ENCODE measurements around the gene ARHGEF7. TPM values are rescaled to one million over a fixed set of nuclear protein-coding genes. Genes with fewer than 3 reads are reported as not detected.

Gene ARHGEF7
- total RNA-seq, 2 experiments from 2014 or later = 39.5 to 51.3 TPM

GRCh38 chr13:111120913-111121312, 5.8 kb downstream of the ARHGEF7 start:
- Histone ChIP-seq H3K4me3 (ENCODE audit: low read depth, low read length, poor library complexity, severe bottlenecking) (no peak overlapping the region), H3K4me1 (ENCODE audit: insufficient read depth, low read length, poor library complexity, severe bottlenecking) (no peaks in the 10 kb centered on the region), H4K20me1 (ENCODE audit: insufficient read depth, low read length) (no peaks in the 10 kb centered on the region), H3K36me3 (ENCODE audit: insufficient read depth, low read length) (no peaks in the 10 kb centered on the region), H3K9me3 (ENCODE audit: low read length) (no peaks in the 10 kb centered on the region), H2AFZ (ENCODE audit: low read length) (no peak overlapping the region), H3K27ac (ENCODE audit: low read depth, low read length, poor library complexity, severe bottlenecking) (no peak overlapping the region), H3K79me2 (ENCODE audit: insufficient read depth, low read depth, low read length) (no peaks in the 10 kb centered on the region), H3K9me2 (ENCODE audit: insufficient read depth, low read length) (no peaks in the 10 kb centered on the region), H3K4me2 (ENCODE audit: low read length) (no peak overlapping the region)
- no TSS peak for BruUV-seq (replicated peaks)
- CTCF ChIA-PET (ENCODE audit: unreplicated experiment) = no interaction called here
- no peak for DNase-seq (ENCODE audit: low spot score)
- POLR2A ChIA-PET = no interaction called here
- TF ChIP-seq CTCF (conservative IDR thresholded peaks at IDR 0.05; ENCODE audit: low read length) (no peak), EZH2phosphoT487 (IDR thresholded peaks at IDR 0.05; ENCODE audit: borderline replicate concordance, low read depth, low read length) (no peak)
- intact Hi-C loops (cut with micrococcal nuclease; ENCODE audit: unreplicated experiment) = no loop called here

GRCh38 chr13:111121506-111121905, 6.4 kb downstream of the ARHGEF7 start:
- no TSS peak for BruUV-seq (replicated peaks)
- TF ChIP-seq CTCF (conservative IDR thresholded peaks at IDR 0.05; ENCODE audit: low read length) (no peak), EZH2phosphoT487 (IDR thresholded peaks at IDR 0.05; ENCODE audit: borderline replicate concordance, low read depth, low read length) (no peak)
- Histone ChIP-seq H3K9me2 (ENCODE audit: insufficient read depth, low read length) (no peaks in the 10 kb centered on the region), H3K4me2 (ENCODE audit: low read length) (no peak overlapping the region), H3K4me1 (ENCODE audit: insufficient read depth, low read length, poor library complexity, severe bottlenecking) (no peaks in the 10 kb centered on the region), H3K79me2 (ENCODE audit: insufficient read depth, low read depth, low read length) (no peaks in the 10 kb centered on the region), H3K4me3 (ENCODE audit: low read depth, low read length, poor library complexity, severe bottlenecking) (no peak overlapping the region), H2AFZ (ENCODE audit: low read length) (no peak overlapping the region), H3K36me3 (ENCODE audit: insufficient read depth, low read length) (no peaks in the 10 kb centered on the region), H3K27ac (ENCODE audit: low read depth, low read length, poor library complexity, severe bottlenecking) (no peak overlapping the region), H4K20me1 (ENCODE audit: insufficient read depth, low read length) (no peaks in the 10 kb centered on the region), H3K9me3 (ENCODE audit: low read length) (no peaks in the 10 kb centered on the region)
- intact Hi-C loops (cut with micrococcal nuclease; ENCODE audit: unreplicated experiment) = no loop called here
- no peak for DNase-seq (ENCODE audit: low spot score)
- ChIA-PET CTCF (ENCODE audit: unreplicated experiment) (no interaction called here), POLR2A (interaction anchor here (0.6 kb wide), 1 partner anchor 1442 kb away, joined by 3 read pairs; no protein-coding TSS in a partner anchor)

GRCh38 chr13:111122056-111122455, 6.9 kb downstream of the ARHGEF7 start:
- Histone ChIP-seq H3K4me1 (ENCODE audit: insufficient read depth, low read length, poor library complexity, severe bottlenecking) (no peaks in the 10 kb centered on the region), H3K9me2 (ENCODE audit: insufficient read depth, low read length) (no peaks in the 10 kb centered on the region), H3K4me2 (ENCODE audit: low read length) (no peak overlapping the region), H4K20me1 (ENCODE audit: insufficient read depth, low read length) (no peaks in the 10 kb centered on the region), H3K4me3 (ENCODE audit: low read depth, low read length, poor library complexity, severe bottlenecking) (no peak overlapping the region), H3K36me3 (ENCODE audit: insufficient read depth, low read length) (no peaks in the 10 kb centered on the region), H3K79me2 (ENCODE audit: insufficient read depth, low read depth, low read length) (no peaks in the 10 kb centered on the region), H3K9me3 (ENCODE audit: low read length) (no peaks in the 10 kb centered on the region), H3K27ac (ENCODE audit: low read depth, low read length, poor library complexity, severe bottlenecking) (no peak overlapping the region), H2AFZ (ENCODE audit: low read length) (no peak overlapping the region)
- no peak for DNase-seq (ENCODE audit: low spot score)
- CTCF ChIA-PET (ENCODE audit: unreplicated experiment) = no interaction called here
- POLR2A ChIA-PET = interaction anchor here (0.6 kb wide), 1 partner anchor 1442 kb away, joined by 3 read pairs; no protein-coding TSS in a partner anchor
- intact Hi-C loops (cut with micrococcal nuclease; ENCODE audit: unreplicated experiment) = no loop called here
- no TSS peak for BruUV-seq (replicated peaks)
- no peak for TF ChIP-seq EZH2phosphoT487 (IDR thresholded peaks at IDR 0.05; ENCODE audit: borderline replicate concordance, low read depth, low read length)
